Esophagus (tissue), 2 donors: ENCODE measurements around the gene ARMH1. TPM values are rescaled to one million over a fixed set of nuclear protein-coding genes. Genes with fewer than 3 reads are reported as not detected.

Source experiments
- H3K27ac ChIP-seq, 2 donors: one replicate each; pipeline ENCODE4 v1.5.1; 2013; ENCODE audit warnings: low read depth in 2 of 2, mild to moderate bottlenecking in 2 of 2, inconsistent platforms in 1 of 2, low read length in 1 of 2, moderate library complexity in 1 of 2
- H3K27me3 ChIP-seq, 2 donors: one replicate each; pipeline ENCODE4 v1.6.1; 2013; ENCODE audit warnings: low read length in 2 of 2, control low read depth in 1 of 2, mild to moderate bottlenecking in 1 of 2; ENCODE audit not compliant: insufficient read depth in 2 of 2, control insufficient read depth in 1 of 2
- H3K36me3 ChIP-seq, 2 donors: one replicate each; pipeline ENCODE4 v1.6.1; 2013; ENCODE audit warnings: low read length in 1 of 2; ENCODE audit not compliant: control insufficient read depth in 2 of 2, insufficient read depth in 2 of 2
- H3K4me1 ChIP-seq, 2 donors: one replicate each; pipeline ENCODE4 v1.6.1; 2013; ENCODE audit warnings: low read length in 1 of 2; ENCODE audit not compliant: control insufficient read depth in 2 of 2, insufficient read depth in 2 of 2
- H3K4me3 ChIP-seq, 2 donors: one replicate each; pipeline ENCODE4 v1.5.1; 2013; ENCODE audit warnings: low read length in 2 of 2, mild to moderate bottlenecking in 2 of 2, low read depth in 1 of 2, moderate library complexity in 1 of 2
- H3K9me3 ChIP-seq, 2 donors: one replicate each; pipeline ENCODE4 v1.6.1; 2013; ENCODE audit warnings: mild to moderate bottlenecking in 2 of 2, low read depth in 1 of 2, low read length in 1 of 2, moderate library complexity in 1 of 2; ENCODE audit not compliant: control insufficient read depth in 2 of 2, insufficient read depth in 1 of 2
- WGBS, 2 donors: extraction: QIAGEN DNeasy Blood & Tissue Kit; methylation state at CpG; one replicate each; pipeline ENCODE4 v1.1.7; 2013; 5-methylcytosine and 5-hydroxymethylcytosine counted together
- polyA plus RNA-seq, 2 donors: library from polyadenylated mRNA; stranded (reverse); fragments of 200-250 nt; gene quantifications; one replicate each; pipeline ENCODE4 v1.2.3, GENCODE V29; 2013
- donor health status: healthy with polysubstance abuse.
- donor health status: Bipolar disorder and iron deficiency.

Gene ARMH1
- polyA plus RNA-seq, 2 donors, result 0.71 to 1.1 TPM

DNA sequence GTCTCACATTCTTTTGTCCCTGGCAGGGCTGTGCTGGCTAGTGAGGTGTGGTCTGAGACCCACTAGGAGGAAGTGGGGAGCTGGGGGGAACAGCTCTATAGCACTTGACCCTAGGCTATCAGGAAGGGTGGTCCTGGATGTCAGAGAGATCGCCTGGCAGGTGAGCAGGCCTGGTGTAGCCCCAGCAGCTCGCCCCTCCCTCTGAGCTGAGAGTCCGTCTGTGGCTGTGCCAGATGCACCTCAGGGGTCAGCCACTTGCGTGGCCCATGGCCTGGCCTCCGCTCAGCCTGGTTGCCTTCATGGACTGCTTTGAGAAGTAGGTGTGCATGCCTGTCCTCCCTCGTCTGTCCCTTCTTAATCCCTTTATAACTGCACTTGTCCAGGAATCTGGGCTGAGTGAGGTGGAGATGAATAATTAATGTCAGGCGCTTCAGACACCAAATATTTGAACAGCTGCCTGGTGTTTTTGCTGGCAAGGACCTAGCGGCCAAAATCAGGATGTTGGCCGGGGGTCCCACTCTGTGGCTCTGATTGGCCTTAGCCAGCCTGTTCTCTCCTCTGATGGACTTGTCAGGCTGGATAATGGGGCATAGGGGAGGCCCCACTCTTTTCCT, 30.7 kb upstream of the ARMH1 start:
- Histone ChIP-seq H3K36me3 (peaks cover 25 to 67% of the 10 kb centered on the region in 2 donors), H3K4me3 (no peak overlapping the region), H3K27me3 (no peaks in the 10 kb centered on the region), H3K4me1 (no peaks in the 10 kb centered on the region), H3K9me3 (no peaks in the 10 kb centered on the region), H3K27ac (peak overlapping the region in 1 of 2 donors; percentile 68)
- WGBS, 2 donors, result 65 to 67% methylated on average over 9 of the region's 9 CpGs

DNA sequence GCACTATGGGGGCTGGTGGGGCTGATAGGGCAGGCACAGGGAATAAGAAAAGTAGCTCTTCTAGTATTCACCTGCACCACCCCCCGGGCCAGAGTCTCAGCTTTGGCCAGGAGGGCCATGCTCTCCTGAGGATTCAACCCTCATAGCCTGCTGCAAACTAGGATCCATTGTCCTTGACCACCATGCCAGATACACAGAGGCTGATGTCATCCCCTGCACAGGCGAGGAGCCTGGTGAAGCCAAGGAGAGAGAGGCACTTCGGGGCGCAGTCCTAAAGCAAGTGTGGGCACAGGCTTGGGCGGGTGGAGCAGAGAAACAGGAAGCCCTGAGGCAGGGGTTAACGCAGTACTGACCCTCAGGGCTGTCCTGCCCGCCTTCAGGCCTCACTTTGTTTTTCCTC, 29.7 kb upstream of the ARMH1 start:
- no peaks in the 10 kb centered on the region for H3K27me3 ChIP-seq
- no peak overlapping the region for H3K4me3 ChIP-seq
- no peaks in the 10 kb centered on the region for H3K4me1 ChIP-seq
- 76 to 80% methylated on average over 7 of the region's 7 CpGs for WGBS, 2 donors
- H3K27ac ChIP-seq, result peak overlapping the region; percentile 30 to 68
- H3K9me3 ChIP-seq, result no peaks in the 10 kb centered on the region
- H3K36me3 ChIP-seq, result peaks cover 28 to 74% of the 10 kb centered on the region in 2 donors

DNA sequence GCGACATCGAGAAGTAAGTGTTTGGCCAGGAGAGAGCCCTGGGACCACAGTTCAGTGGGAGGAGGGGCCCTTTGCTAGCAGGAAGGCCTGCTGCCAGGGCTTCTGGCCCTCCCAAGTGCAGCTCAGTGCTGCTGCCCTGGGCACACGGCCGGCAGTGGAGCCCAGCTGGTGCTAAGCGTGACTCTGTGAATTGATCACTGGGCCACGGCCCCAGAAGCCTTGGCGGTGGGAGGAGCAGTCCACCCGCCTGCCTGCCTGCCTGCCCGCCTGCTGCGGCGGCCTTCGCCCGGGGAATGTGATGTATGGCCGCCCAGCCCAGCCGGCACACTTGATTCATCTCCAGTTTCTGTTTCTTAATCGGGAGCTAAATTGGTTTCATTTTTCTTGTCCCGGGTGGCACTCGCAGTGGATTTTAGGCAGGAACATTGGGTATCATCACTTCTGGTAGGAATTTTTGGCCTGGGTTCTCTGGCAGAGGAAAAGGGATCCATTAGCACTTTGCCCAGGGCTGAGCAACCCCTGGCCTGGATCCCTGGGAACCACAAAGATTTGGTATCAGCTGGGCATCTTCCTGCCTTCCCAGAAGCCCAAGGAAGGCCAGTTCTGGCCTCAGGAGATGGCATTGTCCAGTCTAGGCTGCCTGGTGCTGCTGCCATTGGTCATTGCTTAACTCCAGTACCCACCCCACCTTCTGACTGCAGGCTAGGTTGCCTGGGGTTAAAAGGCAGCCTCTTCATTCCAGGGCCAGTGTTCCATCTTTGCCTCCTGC, 28.9 kb upstream of the ARMH1 start:
- Histone ChIP-seq H3K9me3 (no peaks in the 10 kb centered on the region), H3K36me3 (peaks cover 32 to 76% of the 10 kb centered on the region in 2 donors), H3K4me1 (no peaks in the 10 kb centered on the region), H3K27ac (peak overlapping the region; percentile 30 to 68), H3K4me3 (no peak overlapping the region), H3K27me3 (no peaks in the 10 kb centered on the region)
- 56 to 67% methylated on average over 18 of the region's 18 CpGs for WGBS, 2 donors

DNA sequence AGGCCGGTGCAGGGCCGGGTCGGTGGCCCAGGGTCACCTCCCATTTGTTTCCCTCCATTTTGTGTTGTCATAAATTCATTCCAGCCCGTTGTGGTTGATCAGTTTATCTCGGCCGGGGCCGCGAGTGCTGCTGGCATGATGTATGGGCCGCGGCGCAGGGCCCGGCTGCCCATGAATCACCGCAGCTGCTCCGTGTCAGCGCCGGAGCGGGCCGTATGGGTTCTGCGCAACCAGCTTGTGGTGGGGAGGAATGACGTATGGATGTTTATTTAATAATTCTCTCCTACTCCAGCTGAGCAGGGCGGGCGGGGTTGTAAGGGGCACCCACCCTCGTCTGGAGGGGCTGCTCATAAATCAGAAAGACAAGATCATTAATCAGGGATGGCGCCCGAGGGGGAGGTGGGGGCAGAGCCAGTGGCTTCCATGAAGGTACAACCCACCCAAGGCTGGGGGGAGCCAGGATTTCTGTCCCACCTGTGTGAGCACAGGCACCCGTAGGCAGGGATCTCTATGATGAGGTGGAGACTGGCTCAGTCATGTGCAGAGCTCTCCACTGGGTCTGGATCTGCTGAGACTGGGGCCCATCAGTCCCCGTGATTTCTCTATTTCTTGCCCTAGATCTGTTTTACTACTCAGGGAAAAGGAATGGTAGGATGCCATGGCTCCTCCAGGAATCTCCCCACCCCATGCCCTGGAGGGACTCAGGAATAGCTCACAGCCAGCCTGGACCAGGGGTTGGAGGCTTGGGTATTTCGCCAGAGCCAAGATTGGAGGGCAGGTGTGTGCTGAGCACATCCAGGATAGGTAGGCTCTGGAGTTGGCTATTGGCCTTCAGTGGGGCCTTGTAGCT, 28.0 kb upstream of the ARMH1 start:
- H3K4me1 ChIP-seq, result no peaks in the 10 kb centered on the region
- H3K27me3 ChIP-seq, result no peaks in the 10 kb centered on the region
- H3K9me3 ChIP-seq, result no peaks in the 10 kb centered on the region
- 77 to 78% methylated on average over 28 of the region's 28 CpGs for WGBS, 2 donors
- H3K4me3 ChIP-seq, result no peak overlapping the region
- peak overlapping the region; percentile 30 to 51 for H3K27ac ChIP-seq
- peaks cover 33 to 72% of the 10 kb centered on the region in 2 donors for H3K36me3 ChIP-seq

DNA sequence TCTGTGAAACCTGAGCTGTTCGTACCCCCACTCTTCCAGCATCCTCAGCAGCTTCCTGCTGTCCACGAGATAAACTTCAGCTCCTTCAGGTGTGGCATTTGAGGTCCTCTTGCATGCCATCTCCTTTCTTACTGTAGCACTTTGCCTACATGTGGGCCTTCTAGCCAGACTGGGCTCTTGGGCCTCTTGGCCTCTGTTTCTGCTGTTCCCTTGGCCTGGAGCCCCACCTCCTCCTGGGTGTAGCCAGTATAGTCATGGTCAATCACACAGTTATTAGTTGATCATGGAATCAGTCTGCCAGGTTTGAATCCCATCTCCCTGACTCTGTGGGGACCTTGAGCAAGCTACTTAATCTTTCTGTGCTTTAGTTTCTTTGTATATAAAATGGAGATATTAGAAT, 26.6 kb upstream of the ARMH1 start:
- no peaks in the 10 kb centered on the region for H3K27me3 ChIP-seq
- no peak overlapping the region for H3K4me3 ChIP-seq
- 86 to 91% methylated on average over 2 of the region's 2 CpGs for WGBS, 2 donors
- H3K4me1 ChIP-seq, result no peaks in the 10 kb centered on the region
- H3K27ac ChIP-seq, result no peak overlapping the region
- H3K36me3 ChIP-seq, result peaks cover 32 to 58% of the 10 kb centered on the region in 2 donors
- no peaks in the 10 kb centered on the region for H3K9me3 ChIP-seq

DNA sequence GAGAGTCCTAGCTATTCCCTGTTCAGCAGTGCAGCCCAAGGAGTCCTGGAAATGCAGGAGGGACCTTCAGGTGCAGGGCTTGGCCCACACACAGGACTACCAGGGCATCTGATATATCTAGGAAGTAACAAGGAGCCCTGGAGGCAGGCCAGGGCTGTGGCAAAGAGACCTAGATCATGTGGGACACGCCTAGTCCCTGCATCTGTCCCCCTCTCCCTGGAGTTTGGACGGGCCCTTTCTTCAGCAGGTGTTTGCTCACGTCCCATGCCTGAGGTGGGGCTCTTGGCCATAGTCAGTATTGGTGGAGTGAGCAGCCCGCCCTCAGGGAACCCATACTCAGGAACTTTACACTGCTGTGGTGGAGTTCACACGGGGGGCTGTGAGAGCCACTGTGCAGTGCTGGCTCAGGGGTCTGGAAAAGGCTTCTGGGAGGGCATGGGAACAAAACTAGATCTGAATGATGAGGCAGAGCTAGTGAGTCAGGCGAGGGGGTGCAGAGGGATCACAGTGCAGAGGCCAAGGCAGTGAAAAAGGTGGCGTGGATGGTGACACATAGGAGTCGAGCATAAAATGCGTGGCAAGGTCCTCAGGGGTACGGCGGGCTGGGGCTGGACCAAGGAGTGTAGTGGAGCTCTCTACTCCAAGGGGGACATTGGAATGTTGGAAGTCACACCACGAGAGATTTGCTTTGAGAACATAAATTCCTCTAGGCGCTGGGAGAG, 25.8 kb upstream of the ARMH1 start:
- Histone ChIP-seq H3K27me3 (no peaks in the 10 kb centered on the region), H3K27ac (no peak overlapping the region), H3K36me3 (peaks cover 28 to 53% of the 10 kb centered on the region in 2 donors), H3K4me1 (no peaks in the 10 kb centered on the region), H3K9me3 (no peaks in the 10 kb centered on the region), H3K4me3 (no peak overlapping the region)
- WGBS, 2 donors, result 81 to 88% methylated on average over 13 of the region's 13 CpGs

DNA sequence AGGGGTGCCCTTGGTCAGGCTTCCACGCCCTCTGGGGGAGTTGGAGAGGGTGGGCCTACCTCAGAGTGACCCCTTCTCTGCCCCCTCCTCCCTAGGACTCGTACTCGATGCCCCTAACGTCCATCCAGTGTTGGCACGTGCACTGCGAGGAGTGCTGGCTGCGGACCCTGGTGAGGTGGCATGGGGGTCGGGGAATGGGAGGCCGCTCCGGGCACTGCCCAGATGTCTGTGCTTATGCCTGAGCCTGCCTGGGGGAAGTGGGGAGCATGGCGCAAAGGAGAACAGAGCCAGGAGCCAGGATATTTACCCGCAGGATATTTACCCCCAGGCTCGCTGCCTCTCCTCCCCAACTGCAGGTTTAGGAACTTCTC, 24.7 kb upstream of the ARMH1 start:
- Histone ChIP-seq H3K4me3 (no peak overlapping the region), H3K36me3 (peaks cover 22 to 49% of the 10 kb centered on the region in 2 donors), H3K27me3 (no peaks in the 10 kb centered on the region), H3K27ac (no peak overlapping the region), H3K4me1 (no peaks in the 10 kb centered on the region), H3K9me3 (no peaks in the 10 kb centered on the region)
- 85 to 88% methylated on average over 13 of the region's 13 CpGs for WGBS, 2 donors

DNA sequence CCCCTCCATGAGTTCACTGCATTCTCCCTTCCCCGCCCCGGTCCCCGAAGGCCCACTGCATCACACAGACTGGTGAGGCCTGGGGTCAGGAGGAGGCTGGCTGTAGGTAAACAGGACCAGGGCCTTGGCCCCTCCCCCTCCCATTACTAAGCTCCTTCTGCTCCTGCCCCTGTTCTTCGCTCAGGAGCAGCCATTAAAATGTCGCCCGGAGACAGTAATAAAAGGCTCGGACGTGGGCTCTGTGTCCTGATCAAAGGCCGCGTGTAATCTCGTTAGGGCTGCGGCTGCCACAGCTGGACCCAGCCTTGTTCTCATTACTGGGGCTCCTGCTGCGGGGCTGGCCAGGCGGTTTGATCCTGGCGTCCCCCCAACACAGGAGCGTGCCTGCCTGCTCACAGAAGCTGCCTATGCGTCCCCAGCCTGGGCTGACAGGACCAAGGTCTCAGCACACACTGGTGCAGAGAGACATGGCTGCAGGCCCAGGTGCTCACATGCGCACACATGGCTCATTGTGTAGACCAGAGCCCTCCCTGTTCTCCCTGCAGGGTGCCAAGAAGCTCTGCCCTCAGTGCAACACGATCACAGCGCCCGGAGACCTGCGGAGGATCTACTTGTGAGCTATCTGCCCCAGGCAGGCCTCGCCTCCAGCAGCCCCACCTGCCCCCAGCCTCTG, 24.2 kb upstream of the ARMH1 start:
- no peaks in the 10 kb centered on the region for H3K4me1 ChIP-seq
- no peak overlapping the region for H3K4me3 ChIP-seq
- 69 to 85% methylated on average over 23 of the region's 23 CpGs for WGBS, 2 donors
- H3K9me3 ChIP-seq, result no peaks in the 10 kb centered on the region
- peaks cover 18 to 44% of the 10 kb centered on the region in 2 donors for H3K36me3 ChIP-seq
- no peak overlapping the region for H3K27ac ChIP-seq
- H3K27me3 ChIP-seq, result no peaks in the 10 kb centered on the region

DNA sequence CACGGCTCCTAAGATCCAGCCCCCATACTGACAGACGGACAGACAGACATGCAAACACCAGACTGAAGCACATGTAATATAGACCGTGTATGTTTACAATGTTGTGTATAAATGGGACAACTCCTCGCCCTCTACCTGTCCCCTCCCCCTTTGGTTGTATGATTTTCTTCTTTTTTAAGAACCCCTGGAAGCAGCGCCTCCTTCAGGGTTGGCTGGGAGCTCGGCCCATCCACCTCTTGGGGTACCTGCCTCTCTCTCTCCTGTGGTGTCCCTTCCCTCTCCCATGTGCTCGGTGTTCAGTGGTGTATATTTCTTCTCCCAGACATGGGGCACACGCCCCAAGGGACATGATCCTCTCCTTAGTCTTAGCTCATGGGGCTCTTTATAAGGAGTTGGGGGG, 23.4 kb upstream of the ARMH1 start:
- no peaks in the 10 kb centered on the region for H3K27me3 ChIP-seq
- H3K36me3 ChIP-seq, result peaks cover 15 to 38% of the 10 kb centered on the region in 2 donors
- H3K4me1 ChIP-seq, result no peaks in the 10 kb centered on the region
- no peaks in the 10 kb centered on the region for H3K9me3 ChIP-seq
- H3K4me3 ChIP-seq, result no peak overlapping the region
- H3K27ac ChIP-seq, result no peak overlapping the region
- WGBS, 2 donors, result 73 to 85% methylated on average over 8 of the region's 8 CpGs
